ENCODE results near the gene PKIG.
"Not testable (repeated sequence)": the region's sequence is repeated elsewhere in the genome, so short reads cannot be mapped to it uniquely, and the experiment has no call there.

Gene PKIG

GRCh38 chr20:44640522-44640921, 58.1 kb downstream of the PKIG start:
- no peak for DNase-seq (ENCODE audit: low spot score)

- no peak for DNase-seq (ENCODE audit: low spot score)
Observed at GRCh38 chr20:44641325-44641724, 58.9 kb downstream of the PKIG start.

GRCh38 chr20:44642203-44643153, 60.1 kb downstream of the PKIG start:
- DNase-seq (ENCODE audit: low spot score) = peak; percentile 41

GRCh38 chr20:44643154-44643519, 60.8 kb downstream of the PKIG start:
- DNase-seq (ENCODE audit: low spot score) = no peak

GRCh38 chr20:44643596-44644229, 61.3 kb downstream of the PKIG start:
- DNase-seq (ENCODE audit: low spot score) = no peak

- DNase-seq (ENCODE audit: low spot score) = no peak
Observed at GRCh38 chr20:44644230-44644617, 61.8 kb downstream of the PKIG start.

- DNase-seq (ENCODE audit: low spot score) = no peak
Observed at GRCh38 chr20:44644667-44645131, 62.3 kb downstream of the PKIG start.

GRCh38 chr20:44646023-44646640, 63.8 kb downstream of the PKIG start:
- no peak for DNase-seq (ENCODE audit: low spot score)

- DNase-seq (ENCODE audit: low spot score) = no peak
Observed at GRCh38 chr20:44646641-44647274, 64.4 kb downstream of the PKIG start.

- DNase-seq (ENCODE audit: low spot score) = no peak
Observed at GRCh38 chr20:44648068-44648467, 65.7 kb downstream of the PKIG start.

GRCh38 chr20:44648579-44648978, 66.2 kb downstream of the PKIG start:
- no peak for DNase-seq (ENCODE audit: low spot score)

- no peak for DNase-seq (ENCODE audit: low spot score)
Observed at GRCh38 chr20:44649126-44649525, 66.7 kb downstream of the PKIG start.

- no peak for DNase-seq (ENCODE audit: low spot score)
Observed at GRCh38 chr20:44649976-44650375, 67.6 kb downstream of the PKIG start.

- no peak for DNase-seq (ENCODE audit: low spot score)
Observed at GRCh38 chr20:44650771-44651433, 68.5 kb downstream of the PKIG start.

GRCh38 chr20:44651434-44651683, 69.0 kb downstream of the PKIG start:
- no peak for DNase-seq (ENCODE audit: low spot score)

- DNase-seq (ENCODE audit: low spot score) = no peak
Observed at GRCh38 chr20:44651684-44652423, 69.5 kb downstream of the PKIG start, which contains the start of gene ADA. Gene ADA (minus strand): TSS chr20:44651699. CDS start chr20:44651607, 92 bp downstream.

GRCh38 chr20:44653546-44653945, 71.2 kb downstream of the PKIG start:
- no peak for DNase-seq (ENCODE audit: low spot score)

- DNase-seq (ENCODE audit: low spot score) = not testable (repeated sequence)
Observed at GRCh38 chr20:44654210-44654609, 71.8 kb downstream of the PKIG start.

GRCh38 chr20:44656448-44656847, 74.1 kb downstream of the PKIG start:
- DNase-seq (ENCODE audit: low spot score) = no peak

- DNase-seq (ENCODE audit: low spot score) = no peak
Observed at GRCh38 chr20:44657875-44658274, 75.5 kb downstream of the PKIG start.

GRCh38 chr20:44658810-44659209, 76.4 kb downstream of the PKIG start:
- DNase-seq (ENCODE audit: low spot score) = no peak

All from SK-N-DZ (cell line).